Liver (tissue), 3 donors: ENCODE measurements around the gene FAM229B.

Experiments
- SP1 ChIP-seq: IDR thresholded peaks from 2 replicates; pipeline ENCODE4 v1.6.1; 2018; ENCODE audit warnings: antibody characterized with exemption, mild to moderate bottlenecking
- TAF1 ChIP-seq: conservative IDR thresholded peaks from 2 replicates; pipeline ENCODE4 v1.6.1; 2016; ENCODE audit warnings: antibody characterized with exemption, mild to moderate bottlenecking
- TF ChIP-seq, protein P1 (sequence below): fragments of 150-350 bp; IDR thresholded peaks from 2 replicates; pipeline ENCODE4 v1.5.1; 2017; ENCODE audit warnings: improper control_type of control experiment, low read depth, low read length; ENCODE audit not compliant: missing input control
- donor health status: healthy.
- donor health status: healthy.

DNA sequence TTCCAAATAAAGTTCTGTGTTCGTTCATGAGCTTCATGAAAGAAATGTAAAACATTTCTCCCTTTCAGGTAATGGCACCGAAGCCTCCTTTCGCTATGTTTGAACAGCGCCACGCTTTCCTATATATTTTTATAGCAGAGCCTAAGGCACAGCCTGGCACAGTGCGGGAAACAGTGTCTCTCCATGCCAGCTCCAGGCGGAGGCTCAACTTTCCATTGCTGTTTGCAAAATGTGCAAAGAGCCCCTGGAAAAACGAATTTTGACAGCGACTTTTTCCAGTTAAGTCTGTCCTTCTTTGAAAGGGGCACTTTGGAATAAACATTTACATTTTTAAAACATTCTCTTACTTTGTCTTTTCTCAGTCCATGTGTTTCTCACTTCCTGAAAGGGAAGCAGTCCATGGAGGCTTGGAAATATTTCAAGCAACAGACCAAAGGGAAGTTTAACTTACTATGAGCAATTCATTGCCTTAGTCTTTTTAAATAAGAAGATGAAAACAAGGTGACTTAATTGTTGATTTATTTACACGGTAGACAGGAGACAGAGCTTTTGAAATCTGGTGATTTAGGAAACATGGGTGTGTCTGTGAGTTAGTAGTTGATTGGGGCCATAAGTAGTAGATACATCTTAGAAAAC, 32.7 kb upstream of the FAM229B start:
- TF ChIP-seq, protein P1, sequence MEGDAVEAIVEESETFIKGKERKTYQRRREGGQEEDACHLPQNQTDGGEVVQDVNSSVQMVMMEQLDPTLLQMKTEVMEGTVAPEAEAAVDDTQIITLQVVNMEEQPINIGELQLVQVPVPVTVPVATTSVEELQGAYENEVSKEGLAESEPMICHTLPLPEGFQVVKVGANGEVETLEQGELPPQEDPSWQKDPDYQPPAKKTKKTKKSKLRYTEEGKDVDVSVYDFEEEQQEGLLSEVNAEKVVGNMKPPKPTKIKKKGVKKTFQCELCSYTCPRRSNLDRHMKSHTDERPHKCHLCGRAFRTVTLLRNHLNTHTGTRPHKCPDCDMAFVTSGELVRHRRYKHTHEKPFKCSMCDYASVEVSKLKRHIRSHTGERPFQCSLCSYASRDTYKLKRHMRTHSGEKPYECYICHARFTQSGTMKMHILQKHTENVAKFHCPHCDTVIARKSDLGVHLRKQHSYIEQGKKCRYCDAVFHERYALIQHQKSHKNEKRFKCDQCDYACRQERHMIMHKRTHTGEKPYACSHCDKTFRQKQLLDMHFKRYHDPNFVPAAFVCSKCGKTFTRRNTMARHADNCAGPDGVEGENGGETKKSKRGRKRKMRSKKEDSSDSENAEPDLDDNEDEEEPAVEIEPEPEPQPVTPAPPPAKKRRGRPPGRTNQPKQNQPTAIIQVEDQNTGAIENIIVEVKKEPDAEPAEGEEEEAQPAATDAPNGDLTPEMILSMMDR, result no peak
- TF ChIP-seq SP1 (no peak), TAF1 (no peak)
